Astrocyte (in vitro differentiated cells and primary cell): ENCODE measurements around the gene SHB. TPM values are rescaled to one million over a fixed set of nuclear protein-coding genes. Genes with fewer than 3 reads are reported as not detected.

Experiments used
- DNase-seq: peaks from one replicate; pipeline ENCODE4 v3.0.0-alpha.2; 2010; ENCODE audit warnings: low read depth
- FAIRE-seq: peaks from 2 replicates; lab custom pipeline; 2011; peaks lifted over from hg19 to GRCh38; lab: Jason Lieb, UNC
- H2AFZ ChIP-seq: 2 replicates; pipeline ENCODE4 v1.6.0; 2012; ENCODE audit warnings: low read depth, low read length, inconsistent platforms
- H3K27ac ChIP-seq: 2 replicates; pipeline ENCODE4 v1.5.1; 2011; ENCODE audit warnings: low read depth, low read length, inconsistent platforms
- H3K27me3 ChIP-seq: 2 replicates; pipeline ENCODE4 v1.6.0; 2011; ENCODE audit warnings: low read length, inconsistent platforms; ENCODE audit not compliant: insufficient read depth
- H3K36me3 ChIP-seq: 2 replicates; pipeline ENCODE4 v1.5.1; 2011; ENCODE audit warnings: low read length, inconsistent platforms; ENCODE audit not compliant: insufficient read depth
- H3K4me1 ChIP-seq: 2 replicates; pipeline ENCODE4 v1.5.1; 2011; ENCODE audit warnings: low read length, inconsistent platforms; ENCODE audit not compliant: insufficient read depth
- H3K4me2 ChIP-seq: 2 replicates; pipeline ENCODE4 v1.6.0; 2012; ENCODE audit warnings: low read length, inconsistent platforms
- H3K4me3 ChIP-seq: 2 replicates; pipeline ENCODE4 v1.5.1; 2011; ENCODE audit warnings: low read depth, mild to moderate bottlenecking, low read length, inconsistent platforms; ENCODE audit not compliant: insufficient read depth
- H3K79me2 ChIP-seq: 2 replicates; pipeline ENCODE4 v1.6.0; 2012; ENCODE audit warnings: mild to moderate bottlenecking, low read length, inconsistent platforms; ENCODE audit not compliant: insufficient read depth
- H3K9ac ChIP-seq: 2 replicates; pipeline ENCODE4 v1.6.0; 2012; ENCODE audit warnings: mild to moderate bottlenecking, low read length, inconsistent platforms
- H3K9me3 ChIP-seq: 2 replicates; pipeline ENCODE4 v1.5.1; 2012; ENCODE audit warnings: low read depth, mild to moderate bottlenecking, low read length, inconsistent platforms; ENCODE audit not compliant: insufficient read depth
- H4K20me1 ChIP-seq: 2 replicates; pipeline ENCODE4 v1.6.0; 2012; ENCODE audit warnings: low read length, inconsistent platforms; ENCODE audit not compliant: insufficient read depth
- H3K27ac Mint-ChIP-seq: one replicate; pipeline ENCODE4 v1.8.0; 2021; ENCODE audit warnings: mild to moderate bottlenecking, mixed read lengths; ENCODE audit not compliant: unreplicated experiment
- H3K27me3 Mint-ChIP-seq: one replicate; pipeline ENCODE4 v1.8.0; 2021; ENCODE audit warnings: low read depth, mixed read lengths; ENCODE audit not compliant: unreplicated experiment
- H3K36me3 Mint-ChIP-seq: one replicate; pipeline ENCODE4 v1.8.0; 2021; ENCODE audit warnings: low read depth, mixed read lengths; ENCODE audit not compliant: unreplicated experiment
- H3K4me1 Mint-ChIP-seq: one replicate; pipeline ENCODE4 v1.8.0; 2021; ENCODE audit warnings: low read depth, mixed read lengths; ENCODE audit not compliant: unreplicated experiment
- H3K4me3 Mint-ChIP-seq: one replicate; pipeline ENCODE4 v1.8.0; 2021; ENCODE audit warnings: mild to moderate bottlenecking, moderate library complexity, mixed read lengths; ENCODE audit not compliant: unreplicated experiment
- H3K9me3 Mint-ChIP-seq: one replicate; pipeline ENCODE4 v1.8.0; 2021; ENCODE audit warnings: mild to moderate bottlenecking, mixed read lengths; ENCODE audit not compliant: unreplicated experiment
- CTCF ChIP-seq: IDR thresholded peaks from 2 replicates; pipeline ENCODE4 v1.5.1; 2011; ENCODE audit warnings: low read depth, mild to moderate bottlenecking, inconsistent platforms, low read length, moderate library complexity; ENCODE audit not compliant: insufficient read depth
- EZH2 ChIP-seq: IDR thresholded peaks from 2 replicates; pipeline ENCODE4 v1.6.1; 2012; ENCODE audit warnings: mild to moderate bottlenecking, low read length, inconsistent platforms; ENCODE audit not compliant: insufficient read depth
- total RNA-seq: library from RNA; stranded (reverse); gene quantifications from 2 replicates; pipeline ENCODE4 v1.2.1, GENCODE V29; 2021

Gene SHB
- total RNA-seq, 1 donor from 2014 or later = 53.4 TPM

GRCh38 chr9:37909326-37909725 lies 159.7 kb downstream of the SHB start:
- Mint-ChIP-seq H3K27ac (no peak overlapping the region), H3K4me3 (no peak overlapping the region), H3K4me1 (peaks cover 31% of the 10 kb centered on the region), H3K36me3 (peaks cover 7% of the 10 kb centered on the region), H3K9me3 (no peaks in the 10 kb centered on the region), H3K27me3 (no peaks in the 10 kb centered on the region)
- no peak for DNase-seq
- peaks cover 13% of the 10 kb centered on the region for H3K4me1 ChIP-seq
- peaks cover 4% of the 10 kb centered on the region for H4K20me1 ChIP-seq
- no peak overlapping the region for H3K27ac ChIP-seq
- no peak for TF ChIP-seq CTCF
- no peak for TF ChIP-seq EZH2
- H3K4me2 ChIP-seq = no peak overlapping the region
- H3K79me2 ChIP-seq = no peaks in the 10 kb centered on the region
- no peaks in the 10 kb centered on the region for H3K27me3 ChIP-seq
- H3K9me3 ChIP-seq = no peaks in the 10 kb centered on the region
- no peaks in the 10 kb centered on the region for H3K36me3 ChIP-seq
- H3K4me3 ChIP-seq = no peak overlapping the region
- FAIRE-seq = no peak
- H2AFZ ChIP-seq = no peak overlapping the region
- no peak overlapping the region for H3K9ac ChIP-seq

GRCh38 chr9:37908698-37909186 lies 160.3 kb downstream of the SHB start:
- DNase-seq (no peak), FAIRE-seq (no peak)
- H3K79me2 ChIP-seq = peaks cover 1% of the 10 kb centered on the region
- no peaks in the 10 kb centered on the region for H3K9me3 ChIP-seq
- H3K9ac ChIP-seq = no peak overlapping the region
- Mint-ChIP-seq H3K9me3 (no peaks in the 10 kb centered on the region), H3K4me1 (peaks cover 28% of the 10 kb centered on the region), H3K36me3 (peaks cover 7% of the 10 kb centered on the region), H3K27me3 (no peaks in the 10 kb centered on the region), H3K27ac (no peak overlapping the region), H3K4me3 (no peak overlapping the region)
- no peaks in the 10 kb centered on the region for H3K36me3 ChIP-seq
- no peak for TF ChIP-seq CTCF
- no peak for TF ChIP-seq EZH2
- H3K27ac ChIP-seq = no peak overlapping the region
- H4K20me1 ChIP-seq = peaks cover 4% of the 10 kb centered on the region
- H3K27me3 ChIP-seq = no peaks in the 10 kb centered on the region
- H3K4me2 ChIP-seq = no peak overlapping the region
- no peak overlapping the region for H3K4me3 ChIP-seq
- H2AFZ ChIP-seq = no peak overlapping the region
- H3K4me1 ChIP-seq = peaks cover 9% of the 10 kb centered on the region

GRCh38 chr9:37908283-37908682 lies 160.7 kb downstream of the SHB start:
- no peak overlapping the region for H3K9ac ChIP-seq
- H3K4me1 ChIP-seq = peaks cover 9% of the 10 kb centered on the region
- no peak overlapping the region for H2AFZ ChIP-seq
- no peak overlapping the region for H3K27ac Mint-ChIP-seq
- peaks cover 1% of the 10 kb centered on the region for H4K20me1 ChIP-seq
- peaks cover 23% of the 10 kb centered on the region for H3K4me1 Mint-ChIP-seq
- H3K27ac ChIP-seq = no peak overlapping the region
- H3K36me3 ChIP-seq = no peaks in the 10 kb centered on the region
- peaks cover 3% of the 10 kb centered on the region for H3K36me3 Mint-ChIP-seq
- DNase-seq = no peak
- FAIRE-seq = no peak
- H3K79me2 ChIP-seq = peaks cover 6% of the 10 kb centered on the region
- H3K4me3 Mint-ChIP-seq = no peak overlapping the region
- no peak overlapping the region for H3K4me2 ChIP-seq
- no peaks in the 10 kb centered on the region for H3K27me3 Mint-ChIP-seq
- TF ChIP-seq CTCF (no peak), EZH2 (no peak)
- no peaks in the 10 kb centered on the region for H3K9me3 Mint-ChIP-seq
- H3K4me3 ChIP-seq = no peak overlapping the region
- H3K27me3 ChIP-seq = no peaks in the 10 kb centered on the region
- no peaks in the 10 kb centered on the region for H3K9me3 ChIP-seq
